ENCODE results near the gene EVX2.

EVX2 gene

DNA sequence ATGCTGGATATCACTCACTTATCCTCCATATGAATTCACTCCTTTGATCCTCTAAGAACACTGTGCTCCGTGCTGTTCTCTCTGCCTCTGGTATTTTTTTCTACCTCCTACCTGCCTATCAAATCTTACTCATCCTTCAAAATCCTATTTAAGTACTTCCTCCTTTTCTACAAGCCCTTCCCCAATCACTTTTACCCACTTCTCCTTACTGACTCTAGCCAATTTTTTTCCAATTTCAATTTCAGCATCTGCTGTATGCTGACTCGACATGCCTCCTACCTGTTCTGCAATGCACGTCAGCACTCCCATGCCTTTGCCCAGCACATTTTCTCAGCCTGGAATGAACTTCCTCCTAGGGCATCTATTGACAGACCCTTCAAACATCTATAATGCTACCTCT lies 44.4 kb downstream of the EVX2 start:
- DNase-seq: no peak

DNA sequence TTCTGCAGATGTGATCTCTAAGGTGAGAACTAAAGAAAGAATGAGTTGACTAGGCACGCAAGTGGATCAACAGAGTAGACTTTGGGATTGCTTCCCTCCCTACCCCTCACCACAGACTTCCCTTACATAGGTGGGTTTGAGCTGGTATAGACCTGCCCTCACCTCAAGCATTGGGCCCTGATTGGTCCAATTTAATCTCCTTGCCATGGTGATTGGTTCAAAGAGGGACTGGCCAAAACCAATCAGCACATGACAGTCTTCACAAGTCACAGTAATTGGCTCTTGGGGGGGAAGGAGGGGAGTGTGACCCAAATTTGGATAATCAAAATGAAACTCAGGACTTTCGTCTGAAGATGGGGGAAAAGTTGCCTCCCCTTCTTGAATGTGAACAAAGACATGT lies 45.1 kb downstream of the EVX2 start:
- no peak for DNase-seq

GRCh38 chr2:176035013-176035691 lies 48.6 kb downstream of the EVX2 start:
- DNase-seq: no peak

DNA sequence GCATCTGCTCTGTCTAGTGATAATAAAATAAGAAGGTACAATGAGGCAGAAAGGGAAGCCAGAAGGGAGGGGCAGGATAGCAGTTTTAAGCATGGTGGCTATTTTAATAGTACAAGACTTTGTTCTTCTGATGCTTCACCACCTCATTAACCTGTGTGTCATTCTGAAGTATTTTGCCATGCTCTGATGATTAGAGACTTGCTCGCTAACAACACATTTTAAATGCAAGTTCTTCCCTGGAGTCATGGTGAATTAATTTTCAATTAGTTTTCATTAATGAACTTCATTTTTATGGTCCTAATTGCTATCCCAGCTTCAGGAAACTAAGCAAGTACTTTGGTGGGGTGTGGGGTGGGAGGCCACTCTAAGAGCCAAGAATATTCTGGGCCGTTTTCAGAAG lies 56.0 kb downstream of the EVX2 start:
- DNase-seq: no peak
